IPS-NIHi7 (cell line): ENCODE measurements around the gene EFCAB12.
"Not testable (repeated sequence)": the region's sequence is repeated elsewhere in the genome, so short reads cannot be mapped to it uniquely, and the experiment has no call there.

Source experiments
- DNase-seq: peaks from one replicate; pipeline ENCODE4 v3.0.0; 2012; ENCODE audit warnings: mixed read lengths; ENCODE audit errors: extremely low spot score

The EFCAB12 gene

DNA sequence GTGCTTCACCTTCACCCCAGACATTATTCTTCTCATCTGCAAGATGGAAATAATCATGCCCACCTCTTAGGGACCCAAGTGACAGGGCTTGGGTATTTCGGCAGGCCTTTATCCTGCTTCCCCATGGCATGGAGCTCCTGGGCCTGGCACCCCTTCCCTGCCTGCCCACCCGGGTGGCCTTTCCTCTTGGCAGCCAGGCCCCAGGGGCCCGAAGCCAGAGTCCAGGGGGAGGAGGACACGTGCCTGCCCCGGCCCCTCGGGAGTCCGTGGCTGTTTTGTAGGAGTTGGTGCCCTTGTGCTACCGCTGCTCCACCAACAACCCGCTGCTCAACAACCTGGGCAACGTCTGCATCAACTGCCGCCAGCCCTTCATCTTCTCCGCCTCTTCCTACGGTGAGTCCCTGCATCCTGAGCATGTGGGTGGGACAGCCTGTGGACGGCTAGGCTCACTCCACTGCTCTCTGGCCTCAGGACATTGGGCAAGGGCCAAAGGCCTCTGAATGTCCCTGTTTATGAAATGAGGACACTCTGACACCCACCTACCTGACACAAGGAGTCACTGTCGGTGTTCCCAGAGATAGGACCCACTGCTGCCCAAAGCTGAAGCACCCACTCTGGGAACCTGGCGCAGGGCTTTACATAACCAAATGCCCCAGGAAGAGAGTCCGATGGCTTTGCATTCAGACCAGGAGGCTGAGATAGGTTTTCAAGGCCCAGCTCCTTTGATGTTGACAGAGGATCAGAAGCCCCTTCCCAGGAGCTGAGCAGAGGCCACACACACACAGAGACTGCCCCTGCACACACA lies 34.5 kb downstream of the EFCAB12 start:
- not testable (repeated sequence) for DNase-seq

DNA sequence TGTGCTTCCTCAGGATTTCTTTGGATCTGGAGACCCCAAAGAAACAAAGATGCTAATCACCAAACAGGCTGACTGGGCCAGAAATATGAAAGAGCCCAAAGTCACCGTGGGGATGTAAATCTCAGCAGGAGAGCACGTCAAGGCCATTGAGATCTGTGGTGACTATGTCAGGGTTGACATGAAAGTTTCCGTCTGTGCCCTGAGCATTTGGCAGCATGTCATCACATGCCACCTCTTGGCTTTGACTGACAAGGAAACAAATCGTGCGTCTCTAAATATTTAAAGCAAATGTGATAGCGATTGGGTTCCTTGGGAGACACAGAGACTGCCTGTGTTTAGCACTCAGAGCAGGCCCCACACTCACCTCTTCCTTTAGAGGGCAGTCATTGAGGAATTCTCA lies 35.2 kb downstream of the EFCAB12 start:
- no peak for DNase-seq

DNA sequence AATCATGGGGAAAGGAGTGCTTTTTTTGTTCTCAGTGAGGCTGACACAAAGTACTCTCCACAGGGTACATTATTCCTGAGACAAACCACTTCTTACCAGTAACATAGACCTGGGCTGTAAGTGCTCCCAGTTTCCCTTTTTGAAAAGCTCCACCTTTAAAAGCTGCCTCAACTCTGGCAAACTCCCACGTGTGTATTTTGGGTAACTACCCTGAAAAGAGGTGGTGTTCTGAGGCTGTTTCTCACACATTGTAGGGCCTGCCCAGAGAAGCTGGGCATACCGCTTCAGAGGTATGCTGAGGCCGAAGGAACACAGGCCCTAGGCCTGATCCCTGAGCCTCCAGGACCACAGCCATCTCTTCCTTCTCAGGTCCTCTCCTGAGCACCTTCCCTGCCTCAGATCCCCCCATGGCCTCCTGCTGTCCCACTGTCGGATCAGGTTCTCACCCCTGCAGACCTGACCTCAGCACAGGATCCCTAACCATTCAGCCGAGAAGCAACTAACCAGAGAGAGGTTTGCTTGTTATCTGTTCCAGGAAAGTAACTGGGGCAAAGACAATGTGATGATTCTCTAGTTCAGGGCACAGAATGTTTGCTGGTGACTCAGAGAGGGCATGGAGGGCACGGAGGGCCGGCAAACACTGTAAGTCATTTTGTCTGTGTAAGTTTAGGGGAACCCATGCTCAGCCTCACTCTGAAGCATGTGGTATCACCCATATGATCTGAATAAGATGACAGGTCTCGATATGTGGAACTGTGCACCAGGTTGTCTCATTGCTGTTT lies 36.1 kb downstream of the EFCAB12 start:
- not testable (repeated sequence) for DNase-seq

DNA sequence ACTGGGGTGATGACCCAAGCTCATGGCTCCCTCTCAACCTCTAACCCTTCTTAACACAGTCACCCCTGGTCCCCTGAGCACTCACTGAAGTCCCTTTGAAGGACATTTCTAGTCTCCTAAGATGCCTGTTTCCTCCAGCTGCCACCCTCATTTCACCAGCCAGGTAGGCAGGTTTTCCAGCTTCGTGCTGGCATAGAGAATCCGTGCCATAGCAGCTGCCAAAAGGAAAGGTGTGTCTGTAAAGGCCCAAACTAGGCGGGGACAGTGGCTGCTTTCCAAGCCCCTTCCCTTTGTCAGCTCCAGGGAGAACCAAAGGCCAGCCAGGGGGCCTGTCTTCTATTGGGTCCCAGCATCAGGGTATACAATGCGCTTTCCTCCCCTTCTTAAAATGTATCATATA lies 36.9 kb downstream of the EFCAB12 start:
- DNase-seq: not testable (repeated sequence)

DNA sequence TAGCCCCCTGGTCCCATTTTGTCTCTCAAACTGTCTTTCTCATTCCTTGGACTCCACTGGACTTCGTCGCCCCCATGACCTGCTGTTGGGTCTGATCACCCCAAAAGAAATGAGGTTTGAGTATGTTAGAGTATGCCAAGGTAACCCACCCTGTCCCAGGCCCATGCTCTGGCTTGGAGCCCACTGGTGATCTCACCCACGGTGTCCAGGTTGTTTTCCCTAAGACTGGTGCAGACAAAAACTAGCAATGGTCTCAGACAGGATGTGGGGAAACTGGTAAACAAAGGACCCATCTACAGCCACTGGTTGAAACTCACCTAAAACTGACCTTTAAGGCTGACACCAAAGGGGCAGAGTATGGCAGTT lies 38.9 kb downstream of the EFCAB12 start:
- DNase-seq: no peak

DNA sequence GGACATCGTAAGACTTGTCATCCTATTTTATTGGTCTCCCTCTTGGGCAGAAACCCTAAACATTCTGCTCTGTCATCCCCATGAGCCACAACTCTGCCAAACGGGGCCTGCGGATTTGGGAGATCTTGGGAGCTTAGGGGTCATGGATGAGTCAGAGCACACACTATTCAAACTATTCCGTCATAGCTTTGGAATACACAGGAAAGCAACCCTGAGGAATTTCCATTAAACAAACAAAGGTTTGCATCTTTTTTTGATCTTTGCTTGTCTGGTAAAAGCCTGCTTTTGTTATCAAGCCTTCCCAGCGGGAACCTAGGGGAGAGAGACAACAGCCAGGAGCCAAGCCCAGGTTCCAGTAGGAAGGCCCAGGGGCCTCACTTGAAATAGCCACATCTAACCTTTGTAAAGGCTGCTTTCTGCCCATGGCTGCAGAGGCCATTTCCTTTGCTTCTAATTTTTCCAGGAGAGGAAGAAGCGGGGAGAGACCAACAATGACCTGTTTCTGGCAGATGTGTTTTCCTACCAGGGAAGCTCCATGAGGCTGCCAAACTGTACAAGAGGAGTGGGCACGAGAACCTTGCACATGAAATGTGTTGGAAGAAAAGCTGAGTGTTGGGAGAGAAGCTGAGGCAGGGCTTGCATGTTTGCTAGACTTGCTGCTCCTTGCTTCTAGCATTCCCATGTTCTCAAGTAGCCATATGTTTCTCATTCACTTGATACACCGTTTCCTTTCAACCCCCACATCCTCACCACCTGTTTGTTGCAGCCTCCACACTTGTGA lies 39.5 kb downstream of the EFCAB12 start:
- DNase-seq: not testable (repeated sequence)

DNA sequence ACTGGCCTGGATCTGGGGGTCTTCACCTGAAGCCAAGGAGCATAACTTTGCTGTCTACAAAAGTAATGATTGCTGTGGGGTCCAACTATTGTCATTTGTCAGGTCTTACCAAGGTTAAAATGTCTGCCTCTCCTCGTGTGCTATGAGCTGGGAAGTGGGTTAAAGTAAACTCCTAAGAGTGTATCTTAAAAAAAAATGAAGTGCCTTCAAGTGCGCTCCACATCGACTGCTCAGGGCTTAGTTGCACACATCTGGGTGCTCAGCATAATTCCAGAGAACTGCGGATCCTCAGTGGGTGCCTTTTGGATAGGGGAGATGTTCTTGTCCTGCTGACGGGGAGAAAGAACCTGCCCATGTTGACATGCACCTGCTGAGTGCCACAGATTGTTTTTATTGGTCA lies 40.9 kb downstream of the EFCAB12 start:
- no peak for DNase-seq

DNA sequence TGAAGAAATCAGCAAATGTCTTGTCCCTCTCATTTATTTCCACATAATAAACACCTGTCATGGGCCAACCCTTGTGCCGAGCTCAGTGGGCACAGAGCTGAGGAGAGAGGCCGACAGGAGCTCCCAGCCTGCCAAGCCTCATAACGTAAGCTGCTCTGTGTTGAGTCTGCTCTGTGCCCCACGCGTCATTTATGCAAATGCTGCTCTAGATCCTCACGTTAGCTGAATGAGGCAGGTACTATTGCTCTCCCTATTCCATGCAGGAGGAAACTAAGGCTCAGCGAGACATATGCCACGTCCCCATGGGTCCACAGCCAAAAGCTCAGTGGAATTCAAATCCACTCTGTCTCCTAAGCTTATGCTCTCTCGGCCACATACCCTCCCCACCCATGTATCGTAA lies 41.5 kb downstream of the EFCAB12 start:
- DNase-seq: no peak

DNA sequence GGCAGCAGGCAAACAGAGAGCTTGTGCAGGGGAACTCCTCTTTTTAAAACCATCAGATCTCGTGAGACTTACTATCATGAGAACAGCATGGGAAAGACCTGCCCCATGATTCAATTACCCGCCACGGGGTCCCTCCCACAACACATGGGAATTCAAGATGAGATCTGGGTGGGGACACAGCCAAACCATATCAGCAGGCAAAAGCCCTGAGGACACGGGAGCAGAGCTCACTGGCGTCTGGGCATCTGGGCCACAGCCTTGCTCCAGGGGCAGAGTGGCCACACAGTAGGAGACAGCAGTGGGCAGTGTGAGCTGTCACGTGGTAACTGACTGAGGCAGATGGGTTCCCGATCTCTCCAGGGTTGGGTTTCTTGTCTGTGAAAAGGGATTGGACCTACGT lies 42.9 kb downstream of the EFCAB12 start:
- not testable (repeated sequence) for DNase-seq

DNA sequence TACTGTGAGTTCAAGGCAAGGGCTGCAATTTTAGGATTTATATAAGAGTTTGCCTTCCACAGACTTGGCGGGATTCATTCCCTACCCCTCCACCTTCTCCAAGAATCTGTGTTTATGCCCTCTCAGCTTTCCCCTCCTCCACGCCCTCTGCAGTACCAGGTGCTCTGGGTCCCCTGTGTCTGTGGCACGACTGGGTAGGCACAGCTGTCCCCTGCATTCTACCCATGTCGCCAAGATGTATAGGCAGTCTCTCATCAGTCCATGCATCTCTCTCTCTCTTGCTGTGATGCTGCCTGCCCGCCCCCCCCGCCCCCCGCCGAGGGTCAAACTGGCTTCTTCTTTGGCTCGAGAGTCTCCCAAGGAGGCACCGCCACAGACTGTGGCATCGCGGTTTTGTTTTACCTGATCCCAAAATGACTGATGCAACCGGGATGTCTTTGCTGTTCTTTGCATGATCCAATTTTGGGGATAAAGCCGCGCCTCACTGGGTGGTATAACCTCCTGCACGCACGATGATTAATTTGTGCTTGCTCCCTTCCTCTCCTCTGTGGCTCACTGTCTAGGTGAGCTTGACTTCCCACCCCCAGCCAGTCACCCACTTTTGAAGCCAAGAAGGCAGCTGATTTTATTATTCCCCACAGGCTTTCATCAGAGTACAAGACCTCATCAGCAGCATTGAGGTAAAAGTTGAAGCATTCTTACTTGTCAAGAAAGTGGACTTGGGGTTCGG lies 43.7 kb downstream of the EFCAB12 start:
- no peak for DNase-seq

DNA sequence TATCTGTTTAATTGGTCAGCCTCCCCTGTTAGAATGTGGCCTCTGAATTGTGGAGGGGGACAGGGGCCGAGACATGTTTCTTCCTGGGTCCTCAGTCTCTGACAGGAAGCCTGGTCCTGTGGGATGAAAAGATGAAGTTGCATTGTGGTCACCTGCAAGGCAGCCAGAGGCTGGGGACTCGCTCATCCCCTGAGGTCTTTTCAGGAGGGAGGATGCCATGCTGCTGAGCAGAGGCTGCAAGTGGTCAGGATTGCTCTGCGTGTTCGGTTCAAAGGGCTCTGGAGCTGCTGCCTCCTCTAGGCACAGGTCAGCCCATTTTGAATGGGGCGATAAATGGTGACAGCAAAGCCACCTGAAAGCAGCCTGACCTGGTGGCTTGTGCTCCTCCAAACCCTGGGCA lies 44.3 kb downstream of the EFCAB12 start:
- DNase-seq: not testable (repeated sequence)

DNA sequence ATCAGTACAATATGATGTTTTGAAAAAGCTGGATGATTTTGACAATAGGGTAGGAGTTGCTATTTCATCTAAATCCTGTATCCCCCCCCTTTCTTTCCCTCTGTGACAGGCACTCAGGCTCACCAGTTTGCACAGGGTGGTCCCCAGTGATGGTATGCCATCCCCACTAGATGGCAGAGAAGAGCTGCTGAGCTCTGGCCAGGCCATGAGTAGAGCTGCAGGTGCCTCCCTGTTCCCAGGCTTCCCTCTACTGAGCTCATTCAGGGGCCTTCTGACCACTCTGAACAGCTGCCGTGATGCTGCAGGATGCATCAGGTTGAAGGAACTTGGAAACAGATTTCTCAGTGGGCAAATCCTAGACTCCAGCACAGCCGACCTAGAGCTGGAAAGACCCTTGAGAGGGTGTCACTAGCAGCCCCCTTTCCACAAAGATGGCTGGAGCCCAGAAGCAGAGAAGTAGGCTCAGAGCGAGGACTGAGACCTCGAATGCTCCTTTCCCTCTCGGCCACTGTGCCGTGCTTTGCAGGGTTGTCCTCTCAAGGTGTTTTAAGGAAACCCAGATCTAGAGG lies 45.1 kb downstream of the EFCAB12 start:
- peak; percentile 92 for DNase-seq

DNA sequence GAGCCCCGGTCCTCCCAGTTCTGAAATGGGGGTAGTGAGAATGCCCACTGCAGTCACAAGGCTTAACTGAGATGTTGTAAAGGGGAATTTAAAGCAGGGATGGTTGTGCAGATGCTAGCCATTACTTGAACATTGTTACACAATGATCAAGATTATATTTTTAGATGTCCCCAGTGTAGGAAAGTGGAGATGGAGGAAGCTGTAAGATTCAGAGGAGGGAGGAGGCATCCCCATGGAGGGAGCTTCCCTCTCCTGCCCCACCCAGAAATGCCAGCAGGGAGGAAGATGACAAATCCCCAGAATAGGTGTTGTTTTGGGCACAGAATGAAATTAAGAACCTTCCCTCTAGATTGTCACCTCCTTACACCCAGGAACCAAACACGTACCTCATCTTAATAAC lies 46.1 kb downstream of the EFCAB12 start:
- DNase-seq: no peak

DNA sequence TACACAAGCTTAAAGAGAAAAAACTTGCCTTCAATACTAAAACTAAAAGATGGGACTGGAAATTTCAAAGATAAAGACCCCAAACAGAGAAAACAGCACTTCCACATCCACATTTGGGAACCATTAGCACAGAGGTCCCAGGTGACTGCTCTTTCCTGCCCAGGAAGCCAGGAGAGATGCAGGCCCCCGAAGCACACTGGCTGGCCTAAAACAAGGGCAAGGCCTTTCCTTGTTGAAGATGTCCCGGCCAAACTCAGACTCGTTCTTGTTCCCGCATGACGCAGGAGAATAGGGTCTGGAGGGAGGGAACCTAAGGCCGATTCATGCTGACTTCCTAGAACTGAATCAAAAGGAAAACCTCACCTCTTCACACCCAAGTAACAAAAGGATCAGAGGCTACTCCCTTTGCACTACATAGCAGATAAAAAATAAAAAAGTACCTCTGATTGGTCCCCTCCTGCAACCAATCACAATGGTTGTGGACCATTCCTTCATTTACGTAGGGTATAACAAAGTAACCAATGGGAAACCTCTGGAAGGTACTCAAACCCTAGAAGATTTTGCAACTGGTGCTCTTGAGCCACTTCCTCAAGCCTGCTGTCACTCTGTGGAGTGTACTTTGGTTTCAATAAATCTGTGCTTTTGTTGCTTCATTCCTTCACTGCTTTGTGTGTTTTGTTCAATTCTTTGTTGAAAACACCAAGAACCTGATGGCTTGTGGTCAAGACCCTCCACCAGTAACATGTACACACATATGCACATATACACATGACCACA lies 48.7 kb downstream of the EFCAB12 start:
- no peak for DNase-seq

DNA sequence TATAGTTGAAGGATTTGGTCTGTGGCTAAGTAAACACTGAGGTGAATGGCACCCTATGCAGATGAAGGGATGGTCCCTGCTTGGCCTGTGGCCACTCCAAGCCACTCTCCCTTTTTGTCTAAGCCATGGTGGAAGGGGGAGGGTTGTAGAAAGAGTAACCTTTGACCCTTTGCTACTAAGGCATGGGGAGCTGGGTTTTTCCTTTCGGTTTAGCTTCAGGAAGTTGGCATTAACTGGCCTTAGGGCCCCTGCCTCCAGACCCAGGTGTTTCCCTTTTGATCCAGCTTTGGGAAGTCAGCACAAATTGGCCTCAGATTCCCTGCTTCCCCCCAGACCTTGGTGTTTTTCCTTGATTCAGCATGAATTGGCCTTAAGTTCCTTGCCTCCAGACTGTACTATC lies 49.5 kb downstream of the EFCAB12 start:
- no peak for DNase-seq

DNA sequence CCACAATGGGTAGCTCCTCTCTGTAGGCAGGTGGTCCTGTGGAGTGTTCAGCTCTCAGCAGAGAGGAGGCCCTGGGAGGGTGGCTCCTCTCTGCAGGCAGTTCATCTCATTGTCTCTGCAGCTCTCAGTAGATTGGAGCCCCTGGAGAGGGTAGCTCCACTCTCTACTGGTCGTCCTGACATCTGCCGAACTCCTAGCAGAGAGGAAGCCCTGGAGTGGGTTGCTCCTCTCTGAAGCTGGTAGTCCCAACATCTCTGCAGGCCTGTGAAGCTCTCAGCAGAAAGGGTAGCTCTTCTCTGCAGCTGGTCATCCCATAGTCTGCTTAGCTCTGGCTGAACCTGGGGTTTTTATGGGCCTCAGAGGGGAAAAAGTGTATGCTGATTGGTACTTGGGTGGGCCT lies 50.8 kb downstream of the EFCAB12 start:
- DNase-seq: no peak

DNA sequence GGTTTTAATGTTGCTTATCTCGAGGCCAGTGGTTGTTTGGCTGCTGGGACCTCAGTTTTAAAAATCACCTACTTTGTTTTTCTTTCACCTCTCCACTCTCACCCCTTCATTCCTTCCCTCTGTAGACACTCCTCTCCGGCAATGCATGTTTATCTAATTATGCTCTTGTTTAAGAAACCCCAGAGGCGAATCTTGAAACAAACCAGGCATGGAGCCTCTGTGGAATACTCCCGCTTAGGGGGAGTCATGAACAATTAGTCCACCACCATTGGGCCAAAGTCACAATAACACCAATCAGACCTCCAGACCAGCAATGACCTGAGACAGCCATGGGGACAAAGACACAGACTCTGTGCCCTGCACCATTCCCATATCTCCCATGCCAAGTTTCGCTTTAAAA lies 53.3 kb downstream of the EFCAB12 start:
- DNase-seq: no peak

DNA sequence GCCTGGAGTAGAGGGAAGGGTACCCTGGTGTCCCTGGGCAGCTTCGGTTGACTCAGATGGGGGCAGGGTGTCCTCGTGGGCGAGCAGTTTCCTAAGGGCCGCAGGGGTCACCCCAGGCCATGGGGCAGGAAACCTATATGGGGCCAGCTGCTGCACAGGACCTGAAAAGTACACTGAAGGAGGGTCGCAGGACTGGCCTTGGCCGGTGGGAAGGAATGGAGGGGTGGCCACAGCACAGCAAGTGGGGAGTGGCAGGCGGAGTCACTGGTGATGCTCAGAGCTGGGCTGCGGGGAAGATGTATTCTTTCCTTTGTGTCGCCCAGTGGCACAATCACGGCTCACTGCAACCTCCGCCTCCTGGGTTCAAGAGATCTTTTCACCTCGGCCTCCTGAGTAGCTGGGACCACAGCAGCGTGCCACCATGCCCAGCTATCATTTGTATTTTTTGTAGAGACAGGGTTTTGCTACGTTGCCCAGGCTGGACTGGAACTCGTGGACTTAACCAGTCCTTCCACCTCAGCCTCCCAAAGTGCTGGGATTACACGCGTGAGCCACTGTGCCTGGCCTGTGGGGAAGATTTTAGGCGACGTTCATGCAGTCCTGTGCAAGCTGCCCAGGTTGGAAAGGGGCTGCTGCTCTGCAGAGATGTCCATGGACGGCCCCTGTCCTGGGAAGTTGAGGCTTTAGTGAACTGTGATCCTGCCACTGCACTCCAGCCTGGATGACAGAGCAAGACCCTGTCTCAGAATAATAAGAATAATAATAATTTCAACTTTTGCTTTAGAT lies 57.2 kb downstream of the EFCAB12 start:
- peak; percentile 13 for DNase-seq

DNA sequence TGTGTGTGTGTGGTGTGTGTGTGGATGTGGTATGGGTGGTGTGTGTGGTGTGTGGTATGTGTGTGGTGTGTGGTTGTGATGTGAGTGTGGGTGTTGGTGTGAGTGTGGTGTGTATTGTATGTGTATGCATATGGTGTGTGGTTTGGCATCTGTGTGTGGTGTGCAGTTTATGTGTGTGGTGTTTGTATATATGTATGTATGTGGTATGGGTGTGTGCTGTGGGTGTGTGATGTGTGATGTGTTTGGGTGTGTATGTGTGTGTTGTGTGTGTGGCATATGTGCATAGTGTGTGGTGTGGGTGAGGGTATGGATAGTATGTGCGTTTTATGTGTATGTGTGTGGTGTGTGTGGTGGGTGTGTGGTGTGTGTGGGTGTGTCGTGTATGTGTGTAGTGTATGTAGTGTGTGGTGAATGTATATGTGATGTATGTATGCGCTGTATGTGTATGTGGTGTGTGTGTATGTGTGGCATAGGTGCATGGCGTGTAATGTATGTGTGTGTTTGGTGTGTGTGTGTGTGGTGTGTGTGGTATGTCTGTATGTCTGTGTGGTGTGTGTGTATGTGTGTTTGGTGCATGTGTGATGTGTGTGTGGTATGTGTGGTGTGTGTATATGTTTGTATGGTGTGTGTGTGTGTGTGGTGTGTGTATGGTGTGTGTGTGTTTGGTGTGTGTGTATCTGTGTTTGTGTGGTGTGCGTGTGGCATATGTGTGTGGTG lies 58.0 kb downstream of the EFCAB12 start:
- no peak for DNase-seq
